Trophoblast cell (in vitro differentiated cells and primary cell): ENCODE results near the gene PPA1.

ENCODE experiments used
- DNase-seq, 2 donors: peaks; one replicate each; pipeline ENCODE4 v3.0.0-alpha.2; 2016
- H2AFZ ChIP-seq: 2 replicates; pipeline ENCODE4 v1.6.1; 2013; ENCODE audit warnings: low read length, moderate library complexity, mild to moderate bottlenecking; ENCODE audit not compliant: insufficient read depth, poor library complexity
- H2AK5ac ChIP-seq: 2 replicates; pipeline ENCODE4 v1.6.1; 2013; ENCODE audit warnings: mild to moderate bottlenecking, low read length
- H2BK120ac ChIP-seq: 2 replicates; pipeline ENCODE4 v1.6.1; 2013; ENCODE audit warnings: low read length, mild to moderate bottlenecking, moderate library complexity; ENCODE audit not compliant: insufficient read depth, poor library complexity
- H2BK12ac ChIP-seq: 2 replicates; pipeline ENCODE4 v1.6.1; 2013; ENCODE audit warnings: mild to moderate bottlenecking, low read length, moderate library complexity
- H2BK5ac ChIP-seq: 2 replicates; pipeline ENCODE4 v1.6.1; 2013; ENCODE audit warnings: low read length, low read depth, moderate library complexity, mild to moderate bottlenecking; ENCODE audit not compliant: poor library complexity
- H3K14ac ChIP-seq: 2 replicates; pipeline ENCODE4 v1.6.1; 2013; ENCODE audit warnings: mild to moderate bottlenecking, low read length
- H3K18ac ChIP-seq: 2 replicates; pipeline ENCODE4 v1.6.1; 2013; ENCODE audit warnings: mild to moderate bottlenecking, low read length
- H3K23ac ChIP-seq: 2 replicates; pipeline ENCODE4 v1.6.1; 2013; ENCODE audit warnings: low read length
- H3K27ac ChIP-seq: 2 replicates; pipeline ENCODE4 v1.5.1; 2013; ENCODE audit warnings: low read depth, mild to moderate bottlenecking, inconsistent platforms, low read length, moderate library complexity
- H3K27me3 ChIP-seq: 2 replicates; pipeline ENCODE4 v1.6.1; 2013; ENCODE audit warnings: inconsistent platforms, mild to moderate bottlenecking, low read length, moderate library complexity; ENCODE audit not compliant: insufficient read depth
- H3K36me3 ChIP-seq, 2 experiments: 1 replicate in 1 of 2; 2 replicates in 1 of 2; pipeline ENCODE4 v1.6.1; 2013; ENCODE audit warnings: low read length in 2 of 2, mild to moderate bottlenecking in 2 of 2, moderate library complexity in 1 of 2; ENCODE audit not compliant: insufficient read depth in 2 of 2, control insufficient read depth in 1 of 2
- H3K4ac ChIP-seq: 2 replicates; pipeline ENCODE4 v1.6.1; 2013; ENCODE audit warnings: low read depth, mild to moderate bottlenecking, low read length, moderate library complexity
- H3K4me1 ChIP-seq, 2 experiments: 1 replicate in 1 of 2; 2 replicates in 1 of 2; pipeline ENCODE4 v1.6.1; 2013; ENCODE audit warnings: low read length in 2 of 2, mild to moderate bottlenecking in 2 of 2, moderate library complexity in 1 of 2; ENCODE audit not compliant: insufficient read depth in 2 of 2, control insufficient read depth in 1 of 2
- H3K4me2 ChIP-seq: 2 replicates; pipeline ENCODE4 v1.6.1; 2013; ENCODE audit warnings: inconsistent platforms, mild to moderate bottlenecking, low read length, moderate library complexity
- H3K4me3 ChIP-seq: 2 replicates; pipeline ENCODE4 v1.5.1; 2013; ENCODE audit warnings: mild to moderate bottlenecking, low read depth, low read length, inconsistent platforms
- H3K79me1 ChIP-seq: one replicate; pipeline ENCODE4 v1.6.1; 2013; ENCODE audit warnings: low read length
- H3K79me2 ChIP-seq: 2 replicates; pipeline ENCODE4 v1.6.1; 2013; ENCODE audit warnings: low read length, mild to moderate bottlenecking; ENCODE audit not compliant: control insufficient read depth, insufficient read depth, poor library complexity
- H3K9ac ChIP-seq: 2 replicates; pipeline ENCODE4 v1.6.1; 2013; ENCODE audit warnings: mild to moderate bottlenecking, low read length
- H3K9me3 ChIP-seq: 2 replicates; pipeline ENCODE4 v1.6.1; 2013; ENCODE audit warnings: low read depth, mild to moderate bottlenecking, control low read depth, inconsistent platforms, low read length; ENCODE audit not compliant: insufficient read depth
- H4K12ac ChIP-seq: 2 replicates; pipeline ENCODE4 v1.6.1; 2013; ENCODE audit warnings: low read depth, mild to moderate bottlenecking, low read length, moderate library complexity
- H4K8ac ChIP-seq: 2 replicates; pipeline ENCODE4 v1.6.1; 2013; ENCODE audit warnings: low read depth, mild to moderate bottlenecking, low read length, moderate library complexity
- H4K91ac ChIP-seq: one replicate; pipeline ENCODE4 v1.6.1; 2013; ENCODE audit warnings: low read depth, mild to moderate bottlenecking, low read length, moderate library complexity
- WGBS: extraction: QIAGEN DNeasy Blood & Tissue Kit; methylation state at CpG from one replicate; pipeline ENCODE4 v1.1.7; 2013; ENCODE audit warnings: missing lambda C conversion rate; ENCODE audit not compliant: insufficient read length, insufficient coverage; ENCODE audit errors: extremely low coverage; 5-methylcytosine and 5-hydroxymethylcytosine counted together

Gene PPA1

DNA sequence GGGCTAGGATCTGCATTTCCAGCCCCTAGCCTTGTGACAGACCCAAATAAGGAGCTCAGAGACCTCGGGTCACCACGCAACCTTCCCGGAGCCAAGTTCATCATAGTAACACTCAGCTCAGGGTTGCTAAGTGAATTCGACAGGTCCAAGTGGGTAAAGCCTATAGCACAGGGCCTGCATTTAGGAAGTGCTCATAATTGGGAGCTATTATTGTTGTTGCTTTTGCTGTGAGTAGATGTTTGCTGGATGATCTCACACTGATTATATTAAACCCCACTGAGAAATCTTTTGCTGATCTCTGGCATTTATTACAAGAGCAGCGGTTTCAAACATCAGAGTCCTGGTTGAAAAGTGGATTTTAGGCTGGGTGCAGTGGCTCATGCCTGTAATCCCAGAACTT lies 42.6 kb downstream of the PPA1 start:
- Histone ChIP-seq H3K4me3 (no peak overlapping the region), H3K4me2 (no peak overlapping the region), H3K4me1 (no peaks in the 10 kb centered on the region), H3K79me2 (no peaks in the 10 kb centered on the region), H2BK12ac (no peak overlapping the region), H3K18ac (no peak overlapping the region), H2AFZ (no peak overlapping the region), H2BK5ac (no peak overlapping the region), H4K91ac (no peak overlapping the region), H3K9me3 (no peaks in the 10 kb centered on the region), H3K23ac (no peak overlapping the region), H2AK5ac (no peak overlapping the region), H2BK120ac (no peak overlapping the region), H3K79me1 (no peaks in the 10 kb centered on the region), H4K8ac (no peak overlapping the region), H3K27me3 (no peaks in the 10 kb centered on the region), H3K36me3 (no peaks in the 10 kb centered on the region), H3K4ac (no peak overlapping the region), H3K9ac (no peak overlapping the region), H4K12ac (no peak overlapping the region), H3K14ac (no peak overlapping the region), H3K27ac (no peak overlapping the region)
- no CpG with 5 or more reads among the region's 5 CpGs for WGBS
- DNase-seq: no peak

DNA sequence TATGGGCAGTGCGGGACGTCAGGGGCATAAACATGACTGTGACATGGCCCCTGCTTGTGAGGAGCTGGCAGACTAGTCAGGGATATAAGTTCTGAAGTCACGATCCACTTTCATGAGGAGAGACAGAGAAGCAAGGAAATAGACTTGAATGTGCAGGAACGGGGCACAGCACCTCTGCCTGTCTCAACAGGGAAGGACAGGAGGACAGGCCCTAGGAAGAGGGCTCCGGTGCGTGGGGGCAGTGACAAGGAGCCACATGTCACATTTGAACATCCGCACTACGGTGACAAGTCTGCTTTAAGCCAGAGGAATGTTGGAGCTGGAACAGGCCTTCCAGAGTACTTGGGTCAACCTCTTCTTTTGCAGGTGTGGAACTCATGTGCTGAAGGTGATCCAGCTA lies 43.1 kb downstream of the PPA1 start:
- no peak overlapping the region for H3K9ac ChIP-seq
- no peaks in the 10 kb centered on the region for H3K36me3 ChIP-seq
- H3K27me3 ChIP-seq: no peaks in the 10 kb centered on the region
- no peak overlapping the region for H3K18ac ChIP-seq
- H3K4me2 ChIP-seq: no peak overlapping the region
- no peaks in the 10 kb centered on the region for H3K4me1 ChIP-seq
- no peak for DNase-seq
- no peak overlapping the region for H3K23ac ChIP-seq
- H2BK120ac ChIP-seq: no peak overlapping the region
- H3K27ac ChIP-seq: no peak overlapping the region
- H2AK5ac ChIP-seq: no peak overlapping the region
- H2BK5ac ChIP-seq: no peak overlapping the region
- no peak overlapping the region for H2AFZ ChIP-seq
- no CpG with 5 or more reads among the region's 8 CpGs for WGBS
- H3K79me1 ChIP-seq: no peaks in the 10 kb centered on the region
- H2BK12ac ChIP-seq: no peak overlapping the region
- H3K4me3 ChIP-seq: no peak overlapping the region
- H4K91ac ChIP-seq: no peak overlapping the region
- no peaks in the 10 kb centered on the region for H3K79me2 ChIP-seq
- no peaks in the 10 kb centered on the region for H3K9me3 ChIP-seq
- no peak overlapping the region for H3K14ac ChIP-seq
- no peak overlapping the region for H3K4ac ChIP-seq
- no peak overlapping the region for H4K12ac ChIP-seq
- no peak overlapping the region for H4K8ac ChIP-seq

DNA sequence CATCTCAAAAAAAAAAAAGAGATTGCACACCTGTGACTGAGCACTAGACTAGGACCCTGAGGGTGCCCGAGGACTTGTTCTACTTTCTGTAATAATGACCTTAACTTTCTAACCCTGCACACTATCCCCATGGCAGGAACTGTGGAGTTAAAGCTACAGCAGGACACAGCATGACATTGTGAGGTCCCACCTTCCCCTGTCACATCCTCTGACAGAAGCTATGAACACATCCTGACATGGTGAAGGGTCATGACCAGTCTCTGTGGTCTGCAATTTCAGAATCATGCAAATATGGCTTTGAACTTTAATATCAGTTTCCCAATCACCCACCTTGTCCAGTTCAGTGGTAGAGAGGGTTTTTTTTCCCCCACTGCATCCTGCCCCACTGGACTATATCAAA lies 44.5 kb downstream of the PPA1 start:
- no peak overlapping the region for H4K8ac ChIP-seq
- DNase-seq: no peak
- WGBS: no CpG with 5 or more reads among the region's 1 CpG
- H2AFZ ChIP-seq: no peak overlapping the region
- H3K9me3 ChIP-seq: no peaks in the 10 kb centered on the region
- H3K18ac ChIP-seq: no peak overlapping the region
- H3K27ac ChIP-seq: no peak overlapping the region
- H3K9ac ChIP-seq: no peak overlapping the region
- H2BK5ac ChIP-seq: no peak overlapping the region
- no peaks in the 10 kb centered on the region for H3K36me3 ChIP-seq
- no peak overlapping the region for H3K4ac ChIP-seq
- no peak overlapping the region for H2AK5ac ChIP-seq
- no peaks in the 10 kb centered on the region for H3K79me2 ChIP-seq
- no peak overlapping the region for H2BK12ac ChIP-seq
- no peak overlapping the region for H4K12ac ChIP-seq
- H3K79me1 ChIP-seq: no peaks in the 10 kb centered on the region
- no peak overlapping the region for H4K91ac ChIP-seq
- H3K4me1 ChIP-seq: no peaks in the 10 kb centered on the region
- no peak overlapping the region for H3K23ac ChIP-seq
- no peak overlapping the region for H2BK120ac ChIP-seq
- no peak overlapping the region for H3K4me3 ChIP-seq
- H3K27me3 ChIP-seq: no peaks in the 10 kb centered on the region
- H3K14ac ChIP-seq: no peak overlapping the region
- H3K4me2 ChIP-seq: no peak overlapping the region

DNA sequence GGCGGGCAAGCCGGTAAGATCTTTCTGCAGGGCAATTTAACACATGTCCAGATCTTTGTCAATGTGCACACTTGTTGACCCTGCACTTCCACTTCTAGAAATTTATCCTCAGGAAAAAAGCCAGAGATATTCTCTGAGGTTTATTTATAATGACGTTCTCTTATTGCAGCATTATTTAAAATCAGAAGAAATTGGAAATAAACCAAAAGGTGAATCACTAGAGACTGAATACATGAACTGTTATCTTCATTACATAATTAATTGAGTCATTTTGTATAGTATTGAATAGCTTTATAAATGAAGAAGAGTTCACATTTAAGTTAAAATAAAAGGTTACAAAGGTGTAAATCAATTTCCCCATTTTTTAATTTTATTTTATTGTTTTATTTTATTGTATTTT lies 46.7 kb downstream of the PPA1 start:
- no peak overlapping the region for H3K27ac ChIP-seq
- no peaks in the 10 kb centered on the region for H3K79me2 ChIP-seq
- no peak overlapping the region for H4K91ac ChIP-seq
- no peak overlapping the region for H3K4ac ChIP-seq
- no peaks in the 10 kb centered on the region for H3K4me1 ChIP-seq
- no peak overlapping the region for H3K23ac ChIP-seq
- no peak overlapping the region for H4K12ac ChIP-seq
- H3K4me3 ChIP-seq: no peak overlapping the region
- H2BK12ac ChIP-seq: no peak overlapping the region
- H2BK5ac ChIP-seq: no peak overlapping the region
- no peaks in the 10 kb centered on the region for H3K9me3 ChIP-seq
- H3K9ac ChIP-seq: no peak overlapping the region
- H3K4me2 ChIP-seq: no peak overlapping the region
- H4K8ac ChIP-seq: no peak overlapping the region
- no peak overlapping the region for H2AFZ ChIP-seq
- no peak overlapping the region for H3K18ac ChIP-seq
- H3K36me3 ChIP-seq: no peaks in the 10 kb centered on the region
- DNase-seq: no peak
- no peak overlapping the region for H2AK5ac ChIP-seq
- no peak overlapping the region for H3K14ac ChIP-seq
- no peaks in the 10 kb centered on the region for H3K79me1 ChIP-seq
- H2BK120ac ChIP-seq: no peak overlapping the region
- H3K27me3 ChIP-seq: no peaks in the 10 kb centered on the region
- WGBS: no CpG with 5 or more reads among the region's 3 CpGs
